GM19328 (cell line): Measurements from ENCODE around the gene ABHD1.
"Not testable (repeated sequence)": the region's sequence is repeated elsewhere in the genome, so short reads cannot be mapped to it uniquely, and the experiment has no call there.

Experiments used
- ATAC-seq: cut with Tn5 transposase; IDR thresholded peaks from one replicate; pipeline ENCODE4 v1.9.1; 2021; ENCODE audit warnings: mild to moderate bottlenecking, moderate library complexity; ENCODE audit not compliant: unreplicated experiment

ABHD1 gene

DNA sequence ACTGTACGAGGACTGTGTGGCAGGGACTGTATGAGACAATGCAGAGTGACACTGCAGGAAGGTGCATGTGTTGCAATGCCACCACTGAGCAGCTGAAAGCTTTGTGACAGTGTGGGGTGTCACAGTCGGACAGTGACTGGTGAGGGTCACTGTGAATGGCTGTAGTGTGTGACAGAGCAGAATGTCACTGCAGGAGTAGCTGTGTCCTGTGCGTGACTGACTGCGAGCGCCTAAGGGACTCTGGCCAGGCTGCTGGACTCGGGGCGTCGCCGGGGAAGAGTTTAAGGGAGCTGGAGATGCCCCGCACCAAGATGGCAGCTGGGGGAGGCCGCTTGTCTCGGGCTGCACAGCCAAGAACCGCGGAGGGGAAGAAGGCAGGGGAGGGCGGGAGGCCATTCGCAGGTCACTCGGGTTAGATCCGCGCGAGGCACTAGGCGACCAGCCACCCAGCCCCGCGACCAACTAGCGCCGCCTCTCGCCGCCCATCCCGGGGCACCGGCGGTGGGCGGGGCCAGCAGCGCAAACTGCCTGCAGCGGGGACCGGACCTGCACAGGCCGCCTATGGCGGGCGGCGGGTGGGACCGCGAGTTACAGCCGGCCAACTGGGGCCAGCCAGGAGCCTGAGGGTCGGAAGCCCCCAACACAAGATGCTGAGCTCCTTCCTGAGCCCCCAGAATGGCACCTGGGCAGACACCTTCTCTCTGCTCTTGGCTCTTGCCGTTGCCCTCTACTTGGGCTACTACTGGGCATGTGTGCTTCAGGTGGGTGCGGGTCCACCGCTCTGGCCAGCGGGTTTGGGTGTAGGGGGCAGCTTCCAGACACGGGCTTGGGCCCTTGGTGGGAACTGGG is at the start of gene ABHD1:
Gene ABHD1 (plus strand): TSS at position 514 of the 849 bp plus-strand sequence. CDS start 134 bp downstream, at position 648.
- no peak for ATAC-seq

DNA sequence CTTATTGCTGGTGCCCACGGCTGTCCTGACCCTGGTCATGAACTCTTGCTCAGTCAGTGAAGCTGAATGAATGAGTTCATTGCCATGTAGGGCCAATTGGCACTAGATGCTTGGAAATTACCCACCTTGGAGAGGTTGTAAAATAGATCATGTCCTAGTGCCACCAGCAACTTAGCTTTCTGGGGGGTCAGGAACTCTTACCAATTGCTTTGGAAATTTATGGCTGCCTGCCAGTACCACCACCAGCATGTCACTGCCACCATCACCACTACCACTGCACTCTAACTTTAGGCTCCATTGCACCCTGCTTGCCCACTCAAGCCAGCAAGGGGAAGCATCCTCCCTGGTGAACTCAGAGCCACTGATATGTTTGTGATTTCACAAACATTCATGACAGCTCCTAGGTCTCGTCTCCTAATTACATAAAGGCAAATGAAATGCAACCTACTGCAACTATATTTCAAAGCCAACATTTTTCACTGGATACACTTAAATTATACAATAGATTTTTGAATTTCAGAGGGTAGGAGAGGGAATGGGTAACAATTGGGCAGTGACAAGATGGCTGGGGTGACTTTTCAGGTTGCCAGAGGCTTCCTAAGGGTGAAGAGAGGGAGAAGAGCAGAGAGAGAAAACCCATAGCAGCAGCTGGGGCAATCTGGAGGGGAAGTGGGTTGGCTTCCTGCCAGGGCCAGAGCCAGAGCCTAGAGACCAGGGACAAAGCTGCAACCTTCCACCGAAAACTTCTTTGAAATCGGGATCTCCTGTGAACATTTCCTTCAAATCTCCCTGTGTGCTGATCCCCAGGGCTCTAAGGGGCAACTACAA is 48.7 kb upstream of the ABHD1 start:
- ATAC-seq: no peak

DNA sequence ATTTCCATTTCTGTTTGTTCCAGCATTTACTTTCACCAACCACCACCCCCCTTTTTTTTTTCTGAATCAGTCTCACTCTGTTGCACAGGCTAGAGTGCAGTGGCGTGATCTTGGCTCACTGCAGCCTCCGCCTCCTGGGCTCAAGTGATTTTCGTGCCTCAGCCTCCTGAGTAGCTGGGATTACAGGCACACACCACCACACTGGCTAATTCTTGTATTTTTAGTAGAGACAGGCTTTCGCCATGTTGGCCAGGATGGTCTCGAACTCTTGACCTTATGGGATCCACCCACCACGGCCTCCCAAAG is 48.1 kb upstream of the ABHD1 start:
- ATAC-seq: not testable (repeated sequence)

DNA sequence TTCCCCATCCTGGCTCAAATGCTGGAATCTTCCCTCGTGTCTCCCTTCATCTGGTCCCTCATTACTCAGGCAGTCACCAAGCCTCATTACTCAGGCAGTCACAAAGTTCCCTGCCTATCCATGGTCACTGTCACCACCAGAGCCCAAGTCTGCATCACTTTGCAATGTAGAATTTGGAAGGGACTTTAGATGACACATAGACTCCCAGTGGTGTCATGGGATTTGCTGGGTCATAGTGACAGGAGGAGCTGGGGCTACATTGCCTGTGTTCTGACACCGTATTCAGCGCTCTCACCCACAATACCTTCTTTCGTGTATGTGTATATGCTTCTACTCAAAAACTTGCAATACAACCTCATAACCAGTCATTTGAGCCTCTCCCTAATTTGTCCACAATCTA is 47.3 kb upstream of the ABHD1 start:
- ATAC-seq: no peak

DNA sequence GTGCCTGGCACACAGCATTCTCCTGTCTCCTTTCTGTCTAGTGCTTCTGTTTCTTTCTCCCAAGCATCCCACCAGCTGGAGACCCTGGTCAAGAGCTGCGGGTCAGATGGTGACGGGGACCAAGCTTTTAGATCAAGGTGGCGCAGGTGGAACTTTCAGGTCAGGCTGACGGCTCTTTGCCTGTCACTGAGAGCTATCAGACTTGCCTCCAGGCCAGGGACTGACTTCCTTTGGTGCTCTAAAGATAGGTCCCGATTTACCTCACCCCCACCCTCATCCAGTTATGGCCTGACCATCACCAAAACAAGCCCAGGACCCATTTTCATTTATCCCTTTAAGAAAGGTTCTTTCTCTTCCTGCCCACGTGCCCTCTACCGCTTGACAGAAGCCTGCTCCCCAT is 46.4 kb upstream of the ABHD1 start:
- no peak for ATAC-seq

DNA sequence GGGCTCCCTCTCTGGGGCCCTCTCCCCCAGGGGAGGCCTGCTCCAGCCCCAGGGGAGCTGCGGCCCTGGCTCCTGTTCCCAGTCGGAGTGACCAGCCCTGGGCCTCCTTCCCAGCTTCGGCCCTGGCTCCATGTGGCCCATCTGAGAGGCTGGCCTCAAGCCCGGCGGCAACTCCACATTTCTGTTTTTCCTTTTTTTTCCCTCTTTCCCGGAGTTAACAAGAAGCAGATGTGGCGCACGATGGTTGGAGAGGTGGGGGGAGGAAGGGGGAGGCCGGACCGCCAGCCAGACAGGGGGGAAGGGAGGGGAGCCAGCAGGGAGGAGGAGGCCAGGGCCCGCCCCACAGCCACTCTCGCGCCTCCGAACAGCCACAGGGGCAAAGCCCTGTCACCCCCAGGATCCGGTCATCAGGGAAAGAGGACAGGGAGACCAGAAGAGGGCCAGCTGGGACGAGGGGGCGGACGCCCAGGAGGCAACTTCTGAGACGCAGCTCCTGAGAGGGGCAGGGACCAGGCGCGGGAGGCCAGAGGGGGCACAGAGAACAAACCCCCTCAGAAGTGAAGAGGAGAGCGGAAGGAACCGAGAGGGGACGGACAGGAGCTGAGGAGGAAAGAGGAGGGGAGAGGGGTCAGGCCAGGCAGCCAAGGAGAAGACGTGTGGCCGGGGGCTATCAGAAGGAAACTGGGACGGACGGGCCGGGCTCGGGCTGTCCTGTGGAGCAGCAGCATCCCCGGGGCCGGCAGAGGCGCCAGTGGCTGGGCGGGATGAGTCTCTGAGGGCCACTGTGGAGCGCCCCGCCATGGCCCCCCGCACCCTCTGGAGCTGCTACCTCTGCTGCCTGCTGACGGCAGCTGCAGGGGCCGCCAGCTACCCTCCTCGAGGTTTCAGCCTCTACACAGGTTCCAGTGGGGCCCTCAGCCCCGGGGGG is 45.1 kb upstream of the ABHD1 start, which contains the start of gene EMILIN1:
Gene EMILIN1 (plus strand): TSS at position 349 of the 928 bp plus-strand sequence. CDS start 451 bp downstream, at position 800.
- ATAC-seq: no peak

DNA sequence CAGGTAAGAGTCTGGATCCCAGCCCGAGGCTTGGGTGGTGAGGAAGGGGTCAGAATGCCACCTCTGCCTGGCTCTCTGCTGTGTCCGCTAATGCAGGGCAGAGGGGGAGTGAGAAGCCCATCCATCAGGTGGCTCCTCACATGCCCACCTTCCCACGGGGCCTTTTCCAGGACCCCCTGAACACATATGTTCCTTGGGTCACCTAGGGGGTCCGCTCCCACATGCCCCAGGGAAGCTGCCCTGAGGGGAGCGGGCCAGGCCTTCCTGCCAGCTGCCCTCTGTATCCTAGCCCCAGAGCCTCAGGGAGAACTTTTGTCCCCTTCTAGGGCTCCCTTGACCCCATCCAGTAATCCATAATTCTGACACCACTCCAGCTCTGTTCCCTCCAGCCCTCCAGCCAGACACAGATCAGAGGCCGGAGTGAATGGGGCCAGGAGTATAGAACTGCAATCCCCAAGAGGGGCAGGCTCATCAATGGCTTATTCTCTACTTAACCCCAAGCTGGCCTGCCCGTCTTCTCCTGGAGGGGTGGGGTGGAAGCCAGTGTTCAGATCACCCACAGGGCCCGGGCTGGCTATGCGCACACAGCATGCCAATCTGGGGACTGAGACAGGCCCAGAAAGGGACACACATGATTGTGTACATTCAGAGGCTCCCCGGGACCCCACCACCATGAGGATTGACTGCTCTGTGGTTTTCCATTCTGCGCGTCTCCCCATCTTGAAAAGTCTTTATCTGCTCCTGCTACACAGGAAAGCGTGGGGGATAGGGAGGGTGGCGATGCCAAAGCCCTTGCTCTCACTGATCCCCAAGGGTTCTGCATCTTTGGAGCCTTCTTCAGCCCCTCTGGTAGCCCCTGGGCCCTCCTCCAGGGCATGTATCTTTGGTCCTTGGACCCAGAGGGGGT is 44.1 kb upstream of the ABHD1 start:
- no peak for ATAC-seq

DNA sequence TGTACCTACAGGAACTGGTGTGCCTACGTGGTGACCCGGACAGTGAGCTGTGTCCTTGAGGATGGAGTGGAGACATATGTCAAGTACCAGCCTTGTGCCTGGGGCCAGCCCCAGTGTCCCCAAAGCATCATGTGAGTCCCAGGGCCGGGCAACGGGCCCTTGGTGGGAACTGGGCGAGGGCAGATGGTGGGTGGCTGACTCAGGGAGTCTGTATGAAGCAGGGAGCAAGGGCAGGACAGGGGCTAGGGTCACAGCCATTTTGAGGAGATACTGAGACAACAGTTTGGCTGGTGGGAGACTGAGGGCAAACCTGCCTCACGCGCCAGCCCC is 43.5 kb upstream of the ABHD1 start:
- no peak for ATAC-seq

DNA sequence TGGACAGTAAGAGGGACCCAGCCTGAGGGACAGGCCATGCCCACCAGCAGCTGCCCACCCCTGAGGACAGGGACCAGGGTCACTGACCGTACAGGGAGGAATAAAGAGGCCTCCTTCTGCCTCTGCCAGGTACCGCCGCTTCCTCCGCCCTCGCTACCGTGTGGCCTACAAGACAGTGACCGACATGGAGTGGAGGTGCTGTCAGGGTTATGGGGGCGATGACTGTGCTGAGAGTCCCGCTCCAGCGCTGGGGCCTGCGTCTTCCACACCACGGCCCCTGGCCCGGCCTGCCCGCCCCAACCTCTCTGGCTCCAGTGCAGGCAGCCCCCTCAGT is 43.0 kb upstream of the ABHD1 start:
- ATAC-seq: no peak

DNA sequence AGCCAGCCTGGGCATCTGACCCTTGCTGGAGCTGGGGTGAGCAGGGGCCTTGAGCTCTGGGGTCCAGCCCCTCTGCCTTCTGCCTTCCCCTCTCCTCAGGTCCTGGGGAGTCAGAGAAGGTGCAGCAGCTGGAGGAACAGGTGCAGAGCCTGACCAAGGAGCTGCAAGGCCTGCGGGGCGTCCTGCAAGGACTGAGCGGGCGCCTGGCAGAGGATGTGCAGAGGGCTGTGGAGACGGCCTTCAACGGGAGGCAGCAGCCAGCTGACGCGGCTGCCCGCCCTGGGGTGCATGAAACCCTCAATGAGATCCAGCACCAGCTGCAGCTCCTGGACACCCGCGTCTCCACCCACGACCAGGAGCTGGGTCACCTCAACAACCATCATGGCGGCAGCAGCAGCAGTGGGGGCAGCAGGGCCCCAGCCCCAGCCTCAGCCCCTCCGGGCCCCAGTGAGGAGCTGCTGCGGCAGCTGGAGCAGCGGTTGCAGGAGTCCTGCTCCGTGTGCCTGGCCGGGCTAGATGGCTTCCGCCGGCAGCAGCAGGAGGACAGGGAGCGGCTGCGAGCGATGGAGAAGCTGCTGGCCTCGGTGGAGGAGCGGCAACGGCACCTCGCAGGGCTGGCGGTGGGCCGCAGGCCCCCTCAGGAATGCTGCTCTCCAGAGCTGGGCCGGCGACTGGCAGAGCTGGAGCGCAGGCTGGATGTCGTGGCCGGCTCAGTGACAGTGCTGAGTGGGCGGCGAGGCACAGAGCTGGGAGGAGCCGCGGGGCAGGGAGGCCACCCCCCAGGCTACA is 41.4 kb upstream of the ABHD1 start:
- ATAC-seq: no peak

DNA sequence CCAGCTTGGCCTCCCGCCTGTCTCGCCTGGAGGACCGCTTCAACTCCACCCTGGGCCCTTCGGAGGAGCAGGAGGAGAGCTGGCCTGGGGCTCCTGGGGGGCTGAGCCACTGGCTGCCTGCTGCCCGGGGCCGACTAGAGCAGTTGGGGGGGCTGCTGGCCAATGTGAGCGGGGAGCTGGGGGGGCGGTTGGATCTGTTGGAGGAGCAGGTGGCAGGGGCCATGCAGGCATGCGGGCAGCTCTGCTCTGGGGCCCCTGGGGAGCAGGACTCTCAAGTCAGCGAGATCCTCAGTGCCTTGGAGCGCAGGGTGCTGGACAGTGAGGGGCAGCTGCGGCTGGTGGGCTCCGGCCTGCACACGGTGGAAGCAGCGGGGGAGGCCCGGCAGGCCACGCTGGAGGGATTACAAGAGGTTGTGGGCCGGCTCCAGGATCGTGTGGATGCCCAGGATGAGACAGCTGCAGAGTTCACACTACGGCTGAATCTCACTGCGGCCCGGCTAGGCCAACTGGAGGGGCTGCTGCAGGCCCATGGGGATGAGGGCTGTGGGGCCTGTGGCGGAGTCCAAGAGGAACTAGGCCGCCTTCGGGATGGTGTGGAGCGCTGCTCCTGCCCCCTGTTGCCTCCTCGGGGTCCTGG is 40.7 kb upstream of the ABHD1 start:
- no peak for ATAC-seq

DNA sequence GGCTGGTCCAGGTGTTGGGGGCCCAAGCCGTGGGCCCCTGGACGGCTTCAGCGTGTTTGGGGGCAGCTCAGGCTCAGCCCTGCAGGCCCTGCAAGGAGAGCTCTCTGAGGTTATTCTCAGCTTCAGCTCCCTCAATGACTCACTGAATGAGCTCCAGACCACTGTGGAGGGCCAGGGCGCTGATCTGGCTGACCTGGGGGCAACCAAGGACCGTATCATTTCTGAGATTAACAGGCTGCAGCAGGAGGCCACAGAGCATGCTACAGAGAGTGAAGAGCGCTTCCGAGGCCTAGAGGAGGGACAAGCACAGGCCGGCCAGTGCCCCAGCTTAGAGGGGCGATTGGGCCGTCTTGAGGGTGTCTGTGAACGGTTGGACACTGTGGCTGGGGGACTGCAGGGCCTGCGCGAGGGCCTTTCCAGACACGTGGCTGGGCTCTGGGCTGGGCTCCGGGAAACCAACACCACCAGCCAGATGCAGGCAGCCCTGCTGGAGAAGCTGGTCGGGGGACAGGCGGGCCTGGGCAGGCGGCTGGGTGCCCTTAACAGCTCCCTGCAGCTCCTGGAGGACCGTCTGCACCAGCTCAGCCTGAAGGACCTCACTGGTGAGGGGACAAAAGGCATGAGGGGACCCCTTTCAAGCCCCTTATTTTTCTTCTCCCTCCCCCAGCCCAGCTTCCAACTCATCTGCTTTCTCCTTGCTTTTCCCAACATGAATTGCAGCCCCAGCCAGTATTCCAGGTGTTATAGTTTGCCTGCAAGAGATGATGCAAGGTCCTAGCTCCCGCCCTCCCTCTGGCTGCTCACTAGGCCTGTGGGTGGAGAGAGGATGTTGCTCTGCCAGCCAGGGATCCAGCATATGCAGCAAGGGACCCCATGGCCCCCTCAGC is 40.0 kb upstream of the ABHD1 start:
- no peak for ATAC-seq

DNA sequence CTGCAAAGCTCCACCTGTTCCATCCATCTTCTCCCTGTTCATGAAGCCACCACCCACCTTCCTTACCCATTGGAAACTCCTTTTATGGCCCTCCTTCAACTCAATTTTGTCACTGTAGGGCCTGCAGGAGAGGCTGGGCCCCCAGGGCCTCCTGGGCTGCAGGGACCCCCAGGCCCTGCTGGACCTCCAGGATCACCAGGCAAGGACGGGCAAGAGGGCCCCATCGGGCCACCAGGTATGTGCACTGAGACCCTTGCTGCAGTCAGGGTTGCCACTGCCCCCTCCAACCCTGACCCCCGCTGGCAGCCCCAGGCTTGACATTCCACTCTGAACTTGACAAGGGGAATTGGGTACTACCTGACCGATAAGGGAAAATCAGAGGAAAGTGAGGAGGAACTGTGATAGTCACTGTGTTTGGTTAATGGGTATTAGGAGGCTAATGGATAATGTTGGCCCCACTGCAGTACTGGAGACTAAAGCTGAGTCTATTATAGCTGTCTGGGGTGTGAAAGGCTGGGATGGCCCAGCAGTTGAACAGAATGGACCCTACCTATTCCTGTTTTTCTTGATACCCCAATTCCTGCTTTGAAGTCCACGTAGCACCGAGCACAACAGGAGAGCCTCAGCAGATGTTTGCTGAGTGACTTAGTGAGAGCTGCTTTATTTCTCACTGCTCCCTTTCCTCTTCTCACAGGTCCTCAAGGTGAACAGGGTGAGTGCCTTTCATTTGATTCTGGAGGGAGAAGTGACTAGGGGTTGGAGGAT is 39.1 kb upstream of the ABHD1 start:
- no peak for ATAC-seq

DNA sequence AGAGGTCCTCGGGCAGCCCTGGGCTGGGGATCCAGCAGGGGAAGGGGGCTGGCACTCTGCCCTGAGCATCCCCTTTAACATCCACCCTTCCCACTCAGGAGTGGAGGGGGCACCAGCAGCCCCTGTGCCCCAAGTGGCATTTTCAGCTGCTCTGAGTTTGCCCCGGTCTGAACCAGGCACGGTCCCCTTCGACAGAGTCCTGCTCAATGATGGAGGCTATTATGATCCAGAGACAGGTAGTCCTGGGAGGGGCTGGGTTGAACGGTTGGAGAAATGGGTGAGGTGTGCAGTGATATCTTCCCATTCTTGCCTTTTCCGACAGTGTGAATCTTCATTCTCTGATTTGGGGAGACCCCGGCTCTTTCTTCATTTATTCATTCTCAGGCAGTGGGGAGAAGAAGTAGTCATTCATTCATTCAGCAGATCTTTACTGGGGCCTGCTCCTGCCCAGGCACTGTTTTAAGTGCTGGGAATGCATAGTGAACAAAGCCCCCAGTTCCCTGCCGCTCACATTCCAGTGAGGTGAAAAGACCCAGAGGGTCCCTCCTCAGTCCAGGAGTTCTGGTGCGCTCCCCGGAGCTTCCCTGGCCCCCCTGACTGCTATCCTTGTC is 38.4 kb upstream of the ABHD1 start:
- no peak for ATAC-seq

DNA sequence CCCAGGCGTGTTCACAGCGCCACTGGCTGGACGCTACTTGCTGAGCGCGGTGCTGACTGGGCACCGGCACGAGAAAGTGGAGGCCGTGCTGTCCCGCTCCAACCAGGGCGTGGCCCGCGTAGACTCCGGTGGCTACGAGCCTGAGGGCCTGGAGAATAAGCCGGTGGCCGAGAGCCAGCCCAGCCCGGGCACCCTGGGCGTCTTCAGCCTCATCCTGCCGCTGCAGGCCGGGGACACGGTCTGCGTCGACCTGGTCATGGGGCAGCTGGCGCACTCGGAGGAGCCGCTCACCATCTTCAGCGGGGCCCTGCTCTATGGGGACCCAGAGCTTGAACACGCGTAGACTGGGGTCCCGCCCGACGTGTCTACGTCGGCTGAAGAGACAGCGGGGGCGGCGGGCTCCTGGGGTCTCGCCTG is 37.9 kb upstream of the ABHD1 start:
- no peak for ATAC-seq

DNA sequence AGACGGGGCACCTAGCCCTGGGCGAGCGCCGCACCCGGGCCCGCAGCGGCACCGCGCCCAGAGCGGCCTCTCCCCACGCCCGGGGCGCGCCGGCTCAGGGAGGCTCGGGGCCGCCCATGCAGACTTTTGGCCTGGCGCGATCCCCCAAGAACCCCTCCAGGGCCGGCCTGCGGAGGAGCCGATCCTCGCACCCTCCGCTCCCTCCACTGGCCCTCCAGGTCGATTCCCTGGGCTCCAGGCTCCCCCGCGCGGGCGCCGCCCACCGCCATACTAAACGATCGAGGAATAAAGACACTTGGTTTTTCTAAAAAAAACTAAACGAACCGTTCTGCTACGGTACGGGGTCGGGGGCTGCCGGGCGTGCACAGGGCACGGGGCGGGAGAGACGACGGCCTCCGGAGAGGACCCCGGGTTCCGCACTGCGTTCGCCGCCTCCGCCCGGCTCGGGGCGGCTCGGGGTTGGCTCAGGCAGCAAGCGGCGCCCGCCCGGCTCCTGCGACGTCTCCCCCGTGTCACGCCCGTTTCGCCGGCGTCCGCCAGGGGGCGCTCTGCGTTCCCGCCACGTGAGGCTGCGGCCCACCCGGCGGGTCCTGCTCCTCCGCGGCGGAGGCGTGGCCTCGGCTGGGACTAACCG is 37.4 kb upstream of the ABHD1 start:
- ATAC-seq: peak; percentile 69
